GM12878 (cell line): ENCODE results near the gene HINFP. TPM values are rescaled to one million over a fixed set of nuclear protein-coding genes. Genes with fewer than 3 reads are reported as not detected.

Experiments
- ATAC-seq: fragments of 200-7000 bp; cut with Tn5 transposase; 3 replicates; pipeline ENCODE4 v1.9.1; 2020; ENCODE audit warnings: mild to moderate bottlenecking, moderate library complexity
- BruUV-seq: library from RNA; stranded (reverse); fragments of 400-500 nt; replicated peaks from 2 replicates; lab custom pipeline; 2021; lab: Mats Ljungman, UMichigan
- CTCF ChIA-PET: fragments of 300-600 bp; sonication (Branson Sonifier 250); formaldehyde crosslinking; extraction: SDS; loops from one replicate; lab custom pipeline; 2021; ENCODE audit warnings: inconsistent platforms; lab: Yijun Ruan, JAX
- POLR2A ChIA-PET: fragments of 350-600 bp; formaldehyde crosslinking; extraction: SDS; loops from one replicate; lab custom pipeline; 2021; ENCODE audit warnings: inconsistent platforms; lab: Charles Lee
- RAD21 ChIA-PET: fragments of 300-600 bp; sonication (Branson Sonifier 250); formaldehyde crosslinking; loops from one replicate; lab custom pipeline; 2023; ENCODE audit warnings: antibody characterized with exemption; ENCODE audit not compliant: unreplicated experiment; lab: Charles Lee
- SMC1A ChIA-PET: fragments of 300-600 bp; sonication (Branson Sonifier 250); formaldehyde crosslinking; loops from one replicate; lab custom pipeline; 2023; ENCODE audit not compliant: unreplicated experiment, uncharacterized antibody; lab: Charles Lee
- DNase-seq: peaks from one replicate; pipeline ENCODE4 v3.0.0-alpha.2; 2011; ENCODE audit warnings: low read depth, low spot score
- FAIRE-seq: peaks from 3 replicates; lab custom pipeline; 2011; peaks lifted over from hg19 to GRCh38; lab: Jason Lieb, UNC
- H2AFZ ChIP-seq: 2 replicates; pipeline ENCODE4 v1.6.0; 2011; ENCODE audit warnings: low read depth, low read length, control low read depth; ENCODE audit not compliant: control insufficient read depth
- H3K27ac ChIP-seq: 2 replicates; pipeline ENCODE4 v1.5.1; 2011; ENCODE audit warnings: control low read depth; ENCODE audit not compliant: control insufficient read depth, insufficient read depth
- H3K27me3 ChIP-seq, 2 experiments: replicated peaks in 1 of 2; 2 replicates each; pipeline versions ENCODE4 v1.6.0 to v1.6.1; 2011; ENCODE audit warnings: low read length in 1 of 2; ENCODE audit not compliant: control insufficient read depth in 2 of 2, insufficient read depth in 2 of 2
- H3K36me3 ChIP-seq, 2 experiments: 2 replicates each; pipeline ENCODE4 v1.5.1; 2011; ENCODE audit warnings: low read length in 1 of 2; ENCODE audit not compliant: control insufficient read depth in 2 of 2, insufficient read depth in 2 of 2
- H3K4me1 ChIP-seq: 2 replicates; pipeline ENCODE4 v1.6.1; 2011; ENCODE audit warnings: mild to moderate bottlenecking, low read length, moderate library complexity, mixed read lengths; ENCODE audit not compliant: control insufficient read depth, insufficient read depth
- H3K4me2 ChIP-seq: 2 replicates; pipeline ENCODE4 v1.6.0; 2011; ENCODE audit warnings: control low read depth; ENCODE audit not compliant: control insufficient read depth, insufficient read depth
- H3K4me3 ChIP-seq: fragments of 200-600 bp; sonication (generic); 2 replicates; pipeline ENCODE4 v1.5.1; 2016
- H3K79me2 ChIP-seq: 2 replicates; pipeline ENCODE4 v1.6.0; 2011; ENCODE audit warnings: low read length; ENCODE audit not compliant: control insufficient read depth, insufficient read depth
- H3K9ac ChIP-seq: 2 replicates; pipeline ENCODE4 v1.8.0; 2011; ENCODE audit warnings: low read length, control low read depth, mixed read lengths; ENCODE audit not compliant: control insufficient read depth, insufficient read depth
- H3K9me3 ChIP-seq: replicated peaks from 3 replicates; pipeline ENCODE4 v1.5.1; 2011; ENCODE audit warnings: mild to moderate bottlenecking, low read length; ENCODE audit not compliant: control insufficient read depth, insufficient read depth
- H4K20me1 ChIP-seq: 2 replicates; pipeline ENCODE4 v1.6.0; 2011; ENCODE audit not compliant: control insufficient read depth, insufficient read depth
- ATF3 ChIP-seq: IDR thresholded peaks from 2 replicates; pipeline ENCODE4 v1.6.1; 2011; ENCODE audit warnings: low read depth, mild to moderate bottlenecking, low read length, moderate library complexity, borderline replicate concordance; ENCODE audit errors: extremely low read depth
- BCL3 ChIP-seq: IDR thresholded peaks from 2 replicates; pipeline ENCODE4 v1.6.1; 2011; ENCODE audit warnings: borderline replicate concordance, low read depth, mild to moderate bottlenecking, moderate library complexity, low read length; ENCODE audit not compliant: insufficient read depth, poor library complexity, severe bottlenecking
- CREB1 ChIP-seq: IDR thresholded peaks from 2 replicates; pipeline ENCODE4 v1.6.1; 2012; ENCODE audit warnings: low read depth, mild to moderate bottlenecking, inconsistent platforms
- JUNB ChIP-seq: IDR thresholded peaks from 2 replicates; pipeline ENCODE4 v1.6.1; 2016; ENCODE audit warnings: antibody characterized with exemption, mild to moderate bottlenecking
- MTA2 ChIP-seq: fragments of 450-650 bp; IDR thresholded peaks from 2 replicates; pipeline ENCODE4 v1.6.1; 2016; ENCODE audit warnings: low read depth, mild to moderate bottlenecking, moderate library complexity
- NFYA ChIP-seq: IDR thresholded peaks from 2 replicates; pipeline ENCODE4 v1.6.1; 2011; ENCODE audit warnings: low read depth, mild to moderate bottlenecking, low read length, improper control_type of control experiment, borderline replicate concordance
- NR2F1 ChIP-seq: fragments of 450-650 bp; conservative IDR thresholded peaks from 2 replicates; pipeline ENCODE4 v1.6.1; 2017; ENCODE audit warnings: mild to moderate bottlenecking
- PAX5 ChIP-seq: IDR thresholded peaks from 2 replicates; pipeline ENCODE4 v1.6.1; 2011; ENCODE audit warnings: low read depth, low read length, borderline replicate concordance
- SREBF2 ChIP-seq: IDR thresholded peaks from 2 replicates; pipeline ENCODE4 v1.6.1; 2012; ENCODE audit warnings: mild to moderate bottlenecking, low read length
- TBL1XR1 ChIP-seq: IDR thresholded peaks from 2 replicates; pipeline ENCODE4 v1.6.1; 2012; ENCODE audit warnings: low read depth, low read length, improper control_type of control experiment
- TCF7 ChIP-seq: IDR thresholded peaks from 2 replicates; pipeline ENCODE4 v1.6.1; 2014; ENCODE audit warnings: antibody characterized with exemption, borderline replicate concordance
- USF1 ChIP-seq: IDR thresholded peaks from 2 replicates; pipeline ENCODE4 v1.6.1; 2011; ENCODE audit warnings: borderline replicate concordance, low read depth, mild to moderate bottlenecking, moderate library complexity, mixed read lengths, low read length; ENCODE audit not compliant: insufficient read depth; ENCODE audit errors: extremely low read length
- ZNF592 ChIP-seq: fragments of 450-650 bp; IDR thresholded peaks from 2 replicates; pipeline ENCODE4 v1.6.1; 2017; ENCODE audit warnings: mild to moderate bottlenecking, moderate library complexity
- ZZZ3 ChIP-seq: IDR thresholded peaks from 2 replicates; pipeline ENCODE4 v1.6.1; 2011; ENCODE audit warnings: low read depth; ENCODE audit not compliant: control insufficient read depth, insufficient read length
- WGBS: methylation state at CpG from one replicate; pipeline ENCODE4 v1.1.6; 2016; ENCODE audit warnings: low lambda C conversion rate; ENCODE audit not compliant: insufficient replicate concordance, insufficient coverage; ENCODE audit errors: missing lambda C conversion rate; 5-methylcytosine and 5-hydroxymethylcytosine counted together
- in situ Hi-C: fragments of 300-500 bp; cut with MboI; formaldehyde crosslinking; loops from 9 replicates; pipeline ENCODE4 v1.14.3; 2018; ENCODE audit warnings: mixed read lengths
- intact Hi-C: fragments of 100-400 bp; cut with micrococcal nuclease; formaldehyde crosslinking; loops from one replicate; pipeline ENCODE4 v1.14.2; 2022; ENCODE audit not compliant: unreplicated experiment
- polyA plus RNA-seq, 11 experiments: library from polyadenylated mRNA; depleted of rRNA in 4 of 11; unstranded in 6 of 11; stranded (reverse) in 5 of 11; fragments of >200 nt; fragmentation: Nextera tagmentation in 4 of 11; fragmentation: Illumina TruSeq in 1 of 11; extraction: Ambion mirVana in 4 of 11; extraction: Trizol in 1 of 11; gene quantifications; 1 replicate in 1 of 11; 2 replicates in 10 of 11; pipeline versions ENCODE4 v1.2.1 to v1.2.3, GENCODE V29; 2011 to 2016; ENCODE audit warnings: inconsistent platforms in 2 of 11, missing spikeins in 2 of 11, low read depth in 1 of 11
- total RNA-seq, 4 experiments: library from RNA; depleted of rRNA in 3 of 4; stranded (reverse); fragments of >200 nt in 3 of 4; fragmentation: Illumina TruSeq in 1 of 4; extraction: Trizol in 1 of 4; gene quantifications; 2 replicates each; pipeline versions ENCODE4 v1.2.1 to v1.2.3, GENCODE V29; 2013 to 2021

HINFP gene
- total and polyA plus RNA-seq, 10 of the 15 experiments (the other 5 are each of a cell fraction or from before 2014, with no cell fraction given): 13.1 to 26.3 (median 18.6) TPM

- Histone ChIP-seq H3K27ac (no peak overlapping the region), H3K27me3 (no peaks in the 10 kb centered on the region), H3K4me2 (no peak overlapping the region)
- FAIRE-seq (no peak), DNase-seq (no peak)
- ChIA-PET POLR2A (interaction anchor here (7.2 kb wide), 1 partner anchor 8 kb away, joined by 76 read pairs; the partner anchor contains the start of gene HINFP), CTCF (interaction anchor here (0.6 to 1.6 kb wide), 3 partner anchors 8 to 54 kb away, joined by 3 to 5 read pairs (median 4); partner anchors contain the start of gene HINFP)
- intact Hi-C loops: no loop called here
- TF ChIP-seq TCF7: no peak
- TF ChIP-seq NR2F1: no peak
- no peak for TF ChIP-seq CREB1
- TF ChIP-seq TBL1XR1: no peak
- no peak for TF ChIP-seq ZNF592
- TF ChIP-seq BCL3: no peak
- no peak for TF ChIP-seq ZZZ3
- TF ChIP-seq USF1: no peak
- no peak for TF ChIP-seq MTA2
- TF ChIP-seq JUNB: no peak
- no peak for TF ChIP-seq NFYA
- no peak for TF ChIP-seq PAX5
- no peak for TF ChIP-seq ATF3
- no peak for TF ChIP-seq SREBF2
- TF ChIP-seq, all 136 proteins: peak for 0
- Histone ChIP-seq H3K4me3 (no peak overlapping the region), H3K4me1 (peaks cover 8% of the 10 kb centered on the region), H3K79me2 (peaks cover 18% of the 10 kb centered on the region), H4K20me1 (no peaks in the 10 kb centered on the region), H2AFZ (no peak overlapping the region), H3K9ac (no peak overlapping the region), H3K36me3 (peaks cover 19 to 22% of the 10 kb centered on the region in 2 experiments), H3K9me3 (no peaks in the 10 kb centered on the region)
- SMC1A ChIA-PET: interaction anchor here (1.0 to 1.1 kb wide), 2 partner anchors 9 to 10 kb away, joined by 4 read pairs; partner anchors contain the start of genes DPAGT1 and HINFP
- whole genome bisulfite sequencing: 95% methylated on average over 12 of the region's 12 CpGs
- no peak for ATAC-seq
- in situ Hi-C loops: no loop called here
- BruUV-seq: no TSS peak
- RAD21 ChIA-PET: no interaction called here
Observed at GRCh38 chr11:119112314-119113020, 8.9 kb upstream of the HINFP start.
